HG03565 (cell line): Measurements from ENCODE around the gene MEF2D.

Source experiments
- ATAC-seq: cut with Tn5 transposase; IDR thresholded peaks from one replicate; pipeline ENCODE4 v1.9.1; 2021; ENCODE audit warnings: mild to moderate bottlenecking, moderate library complexity; ENCODE audit not compliant: unreplicated experiment

Gene MEF2D

GRCh38 chr1:156525071-156525501 is 24.5 kb upstream of the MEF2D start:
- ATAC-seq: no peak

GRCh38 chr1:156524481-156524869 is 23.9 kb upstream of the MEF2D start:
- peak; percentile 43 for ATAC-seq

GRCh38 chr1:156523801-156524480 is 23.4 kb upstream of the MEF2D start:
- no peak for ATAC-seq

GRCh38 chr1:156522443-156522970 is 21.9 kb upstream of the MEF2D start:
- ATAC-seq: no peak

- ATAC-seq: no peak
Observed at GRCh38 chr1:156517748-156518147, 17.2 kb upstream of the MEF2D start.

GRCh38 chr1:156516821-156517220 is 16.2 kb upstream of the MEF2D start:
- ATAC-seq: no peak

GRCh38 chr1:156515956-156516355 is 15.4 kb upstream of the MEF2D start:
- no peak for ATAC-seq

GRCh38 chr1:156513185-156513584 is 12.6 kb upstream of the MEF2D start:
- no peak for ATAC-seq

GRCh38 chr1:156511644-156512043 is 11.1 kb upstream of the MEF2D start:
- no peak for ATAC-seq

- no peak for ATAC-seq
Observed at GRCh38 chr1:156510709-156511108, 10.1 kb upstream of the MEF2D start.

GRCh38 chr1:156509424-156510034 is 9.0 kb upstream of the MEF2D start:
- no peak for ATAC-seq

- ATAC-seq: no peak
Observed at GRCh38 chr1:156508955-156509234, 8.3 kb upstream of the MEF2D start.

- ATAC-seq: no peak
Observed at GRCh38 chr1:156508205-156508954, 7.8 kb upstream of the MEF2D start.

GRCh38 chr1:156506450-156506849 is 5.9 kb upstream of the MEF2D start:
- no peak for ATAC-seq

- no peak for ATAC-seq
Observed at GRCh38 chr1:156505679-156506298, 5.2 kb upstream of the MEF2D start.

- no peak for ATAC-seq
Observed at GRCh38 chr1:156504821-156505678, 4.5 kb upstream of the MEF2D start.

GRCh38 chr1:156504438-156504813 is 3.9 kb upstream of the MEF2D start:
- ATAC-seq: no peak

GRCh38 chr1:156503698-156504437 is 3.3 kb upstream of the MEF2D start:
- no peak for ATAC-seq

GRCh38 chr1:156502894-156503697 is 2.5 kb upstream of the MEF2D start:
- ATAC-seq: no peak
